Neutrophil (primary cell): ENCODE data around the gene SHC4.
A peak's percentile ranks its signal among the peaks of the same experiment; 100 is the strongest.
"Not testable (repeated sequence)": the region's sequence is repeated elsewhere in the genome, so short reads cannot be mapped to it uniquely, and the experiment has no call there.

Experiments
- H3K27ac ChIP-seq: fragments of 200-600 bp; sonication (generic); 2 replicates; pipeline ENCODE4 v1.5.1; 2016; ENCODE audit warnings: mild to moderate bottlenecking, moderate library complexity
- H3K27me3 ChIP-seq: fragments of 200-600 bp; sonication (generic); 2 replicates; pipeline ENCODE4 v1.6.0; 2016; ENCODE audit warnings: mild to moderate bottlenecking
- H3K36me3 ChIP-seq: fragments of 200-600 bp; sonication (generic); 2 replicates; pipeline ENCODE4 v1.5.1; 2017
- H3K4me1 ChIP-seq, 2 experiments: fragments of 200-600 bp in 1 of 2; sonication (generic) in 1 of 2; 1 replicate in 1 of 2; 2 replicates in 1 of 2; pipeline versions ENCODE4 v1.5.1 to v1.6.1; 2013 to 2016; ENCODE audit warnings: low read depth in 1 of 2, low read length in 1 of 2, mild to moderate bottlenecking in 1 of 2, moderate library complexity in 1 of 2; ENCODE audit not compliant: control insufficient read depth in 1 of 2, insufficient read depth in 1 of 2
- H3K4me3 ChIP-seq, 2 experiments: fragments of 200-600 bp in 1 of 2; sonication (generic) in 1 of 2; 1 replicate in 1 of 2; 2 replicates in 1 of 2; pipeline ENCODE4 v1.5.1; 2013 to 2016; ENCODE audit warnings: low read depth in 1 of 2, low read length in 1 of 2, mild to moderate bottlenecking in 1 of 2, moderate library complexity in 1 of 2
- H3K9me3 ChIP-seq: fragments of 200-600 bp; sonication (generic); 2 replicates; pipeline ENCODE4 v1.5.1; 2016
- TF ChIP-seq, protein P1 (sequence below): fragments of 200-600 bp; sonication (generic); IDR thresholded peaks from 2 replicates; pipeline ENCODE4 v1.5.1; 2016; ENCODE audit warnings: antibody characterized with exemption

SHC4 gene

DNA sequence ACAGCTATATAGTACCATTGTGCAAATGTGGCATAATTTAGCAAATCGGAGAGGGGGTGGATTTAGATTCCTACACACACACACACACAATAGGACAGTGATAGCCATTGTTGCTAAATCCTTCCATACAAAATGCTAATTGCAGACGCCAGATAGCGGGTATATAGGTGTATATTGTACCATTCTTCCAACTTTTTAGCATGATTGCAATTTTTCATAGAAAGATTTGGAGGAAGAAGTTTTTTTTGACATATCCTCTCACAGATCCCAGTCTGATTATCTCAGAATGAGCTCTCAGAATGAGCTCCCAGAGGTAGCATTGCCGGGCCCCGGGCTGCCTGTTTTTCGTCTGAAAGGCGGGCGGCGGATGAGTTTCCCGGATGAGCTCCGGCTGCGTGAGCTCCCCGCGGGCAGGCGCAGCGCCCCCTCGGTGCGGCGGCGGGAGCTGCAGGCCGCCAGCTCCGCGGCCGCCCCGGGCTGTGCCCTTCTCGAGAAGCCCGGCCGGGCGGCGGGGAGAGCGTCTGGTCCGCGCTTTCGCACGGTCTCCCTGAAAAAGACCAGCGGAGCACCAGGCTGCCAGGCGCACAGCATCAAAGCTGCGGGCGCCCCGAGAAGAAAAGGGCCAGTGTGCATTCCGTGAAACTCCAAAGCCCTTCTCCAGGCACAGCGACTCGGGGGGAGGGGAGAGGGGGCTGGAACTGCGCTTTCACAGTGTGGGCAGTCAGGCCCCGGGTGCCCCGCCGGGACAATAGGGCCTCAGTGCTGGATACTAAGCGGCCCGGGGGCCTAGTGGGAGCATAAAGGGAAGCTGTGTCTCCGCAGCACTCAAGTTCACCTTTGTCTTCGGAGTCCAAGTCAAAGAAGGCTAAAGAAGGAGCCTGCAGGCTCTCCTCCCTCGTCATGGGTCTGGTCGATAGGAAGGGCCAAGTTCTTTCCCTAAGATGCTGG is 12.0 kb upstream of the SHC4 start:
- TF ChIP-seq, protein P1, sequence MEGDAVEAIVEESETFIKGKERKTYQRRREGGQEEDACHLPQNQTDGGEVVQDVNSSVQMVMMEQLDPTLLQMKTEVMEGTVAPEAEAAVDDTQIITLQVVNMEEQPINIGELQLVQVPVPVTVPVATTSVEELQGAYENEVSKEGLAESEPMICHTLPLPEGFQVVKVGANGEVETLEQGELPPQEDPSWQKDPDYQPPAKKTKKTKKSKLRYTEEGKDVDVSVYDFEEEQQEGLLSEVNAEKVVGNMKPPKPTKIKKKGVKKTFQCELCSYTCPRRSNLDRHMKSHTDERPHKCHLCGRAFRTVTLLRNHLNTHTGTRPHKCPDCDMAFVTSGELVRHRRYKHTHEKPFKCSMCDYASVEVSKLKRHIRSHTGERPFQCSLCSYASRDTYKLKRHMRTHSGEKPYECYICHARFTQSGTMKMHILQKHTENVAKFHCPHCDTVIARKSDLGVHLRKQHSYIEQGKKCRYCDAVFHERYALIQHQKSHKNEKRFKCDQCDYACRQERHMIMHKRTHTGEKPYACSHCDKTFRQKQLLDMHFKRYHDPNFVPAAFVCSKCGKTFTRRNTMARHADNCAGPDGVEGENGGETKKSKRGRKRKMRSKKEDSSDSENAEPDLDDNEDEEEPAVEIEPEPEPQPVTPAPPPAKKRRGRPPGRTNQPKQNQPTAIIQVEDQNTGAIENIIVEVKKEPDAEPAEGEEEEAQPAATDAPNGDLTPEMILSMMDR, result peak; percentile 74
- no peak overlapping the region for H3K27ac ChIP-seq
- peaks cover 6 to 9% of the 10 kb centered on the region in 2 experiments for H3K4me1 ChIP-seq

DNA sequence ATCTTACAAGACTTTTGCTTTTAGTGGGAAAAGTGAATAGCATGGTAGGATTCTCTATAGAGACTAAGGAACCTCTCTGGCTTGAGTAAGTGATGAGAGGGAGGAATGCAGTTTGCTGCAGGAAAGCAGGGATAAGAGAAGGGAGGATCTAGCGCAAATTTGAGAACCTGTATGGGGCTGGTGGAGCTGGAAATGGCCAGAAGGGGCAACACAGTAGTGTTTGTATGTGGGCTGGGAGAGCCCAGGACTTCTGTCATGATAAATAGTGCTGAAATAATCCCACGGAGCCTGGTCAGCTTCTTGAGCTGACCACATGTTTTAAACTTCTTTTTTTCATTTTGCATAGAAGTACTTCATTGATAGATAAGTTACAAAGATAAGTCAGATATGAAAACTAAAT is 11.2 kb upstream of the SHC4 start:
- Histone ChIP-seq H3K4me1 (peaks cover 6 to 9% of the 10 kb centered on the region in 2 experiments), H3K4me3 (no peak overlapping the region), H3K9me3 (no peaks in the 10 kb centered on the region), H3K27me3 (peaks cover 37% of the 10 kb centered on the region), H3K36me3 (no peaks in the 10 kb centered on the region), H3K27ac (no peak overlapping the region)
- TF ChIP-seq, protein P1, result no peak

More for the DNA sequence above, 12.0 kb upstream of the SHC4 start:
- H3K27me3 ChIP-seq, result peaks cover 39% of the 10 kb centered on the region
- H3K36me3 ChIP-seq, result no peaks in the 10 kb centered on the region
- H3K4me3 ChIP-seq, result peak overlapping the region; percentile 13 to 47
- H3K9me3 ChIP-seq, result no peaks in the 10 kb centered on the region

DNA sequence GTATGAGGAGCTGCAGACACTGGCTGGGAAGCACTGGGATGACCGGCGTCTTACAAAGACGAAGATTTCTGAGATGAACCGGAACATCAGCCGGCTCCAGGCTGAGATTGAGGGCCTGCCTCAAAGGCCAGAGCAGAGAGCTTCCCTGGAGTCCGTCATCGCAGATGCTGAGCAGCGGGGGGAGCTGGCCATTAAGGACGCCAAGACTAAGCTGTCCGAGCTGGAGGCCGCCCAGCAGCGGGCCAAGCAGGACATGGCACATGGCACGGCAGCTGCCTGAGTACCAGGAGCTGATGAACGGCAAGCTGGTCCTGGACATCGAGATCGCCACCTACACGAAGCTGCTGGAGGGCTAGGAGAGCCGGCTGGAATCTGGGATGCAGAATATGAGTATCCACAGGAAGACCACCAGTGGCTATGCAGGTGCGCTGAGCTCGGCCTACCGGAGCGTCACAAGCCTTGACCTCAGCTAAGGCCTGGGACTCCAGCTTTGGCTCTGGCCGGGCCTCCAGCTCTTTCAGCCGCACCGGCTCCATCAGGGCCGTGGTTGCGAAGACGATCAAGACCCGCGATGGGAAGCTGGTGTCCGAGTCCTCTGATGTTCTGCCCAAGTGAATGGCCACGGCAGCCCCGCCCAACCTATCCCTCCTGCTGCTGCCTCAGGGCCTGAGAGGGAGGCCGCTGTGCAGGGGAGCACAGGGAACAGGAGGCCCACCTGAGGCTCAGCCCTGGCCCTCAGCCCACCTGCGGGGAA is 9.2 kb upstream of the SHC4 start:
- Histone ChIP-seq H3K4me1 (peaks cover 6 to 9% of the 10 kb centered on the region in 2 experiments), H3K27me3 (peaks cover 37% of the 10 kb centered on the region), H3K36me3 (no peaks in the 10 kb centered on the region), H3K27ac (no peak overlapping the region), H3K4me3 (no peak overlapping the region), H3K9me3 (no peaks in the 10 kb centered on the region)
- TF ChIP-seq, protein P1, result no peak

DNA sequence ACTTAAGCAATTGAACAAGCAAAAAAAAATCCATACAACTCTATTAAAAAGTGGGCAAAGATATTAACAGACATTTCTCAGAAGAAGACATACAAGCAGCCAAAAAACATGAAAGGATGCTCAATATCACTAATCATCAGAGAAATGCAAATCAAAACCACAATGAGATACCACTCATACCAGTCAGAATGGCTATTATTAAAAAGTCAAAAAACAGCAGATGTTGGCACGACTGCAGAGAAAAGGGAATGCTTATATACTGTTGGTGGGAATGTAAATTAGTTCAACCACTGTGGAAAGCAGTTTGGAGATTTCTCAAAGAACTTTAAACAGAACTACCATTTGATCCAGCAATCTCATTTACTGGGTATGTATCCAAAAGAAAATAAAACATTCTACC is 7.2 kb upstream of the SHC4 start:
- peaks cover 33% of the 10 kb centered on the region for H3K27me3 ChIP-seq
- not testable (repeated sequence) for H3K4me1 ChIP-seq, H3K4me3 ChIP-seq, H3K27ac ChIP-seq, H3K9me3 ChIP-seq, H3K36me3 ChIP-seq

DNA sequence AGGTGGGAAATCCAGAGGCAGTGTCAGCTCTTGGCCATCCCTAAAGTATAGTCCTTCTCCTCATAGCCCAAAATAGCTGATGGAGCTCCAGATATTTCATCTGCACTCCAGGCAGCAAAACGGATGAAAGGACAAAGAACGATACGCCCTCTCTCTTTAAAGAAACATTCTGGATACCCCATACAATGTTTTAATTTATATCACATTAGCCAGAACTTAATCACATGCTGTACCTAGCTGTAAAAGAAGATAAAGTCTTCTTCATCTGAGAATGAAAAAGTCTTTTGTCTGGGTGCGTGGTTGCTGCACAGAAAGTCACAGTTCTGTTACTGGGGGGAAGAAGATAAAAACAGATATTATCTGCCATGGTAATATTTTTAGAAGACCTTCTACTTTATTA is 4.3 kb upstream of the SHC4 start:
- peaks cover 12 to 18% of the 10 kb centered on the region in 2 experiments for H3K4me1 ChIP-seq
- TF ChIP-seq, protein P1, result no peak

DNA sequence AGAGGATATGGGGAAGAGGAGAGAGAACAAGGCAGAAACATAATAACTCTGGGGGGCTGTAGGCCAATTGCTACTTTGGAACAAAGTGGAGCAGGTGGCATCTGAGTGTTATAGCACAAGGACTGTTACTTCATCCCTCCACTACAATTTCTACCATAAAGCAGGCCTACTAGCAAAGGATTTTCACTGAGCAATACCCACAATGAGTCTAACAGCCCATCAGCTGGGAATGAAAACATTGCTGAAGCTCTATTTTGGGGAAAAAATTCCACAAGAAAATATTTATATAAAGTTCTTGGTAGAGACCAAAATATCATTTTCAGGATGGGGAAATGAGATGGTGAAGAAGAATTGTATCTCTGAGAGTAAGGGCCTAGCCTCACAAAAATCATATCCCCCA is 3.6 kb upstream of the SHC4 start:
- Histone ChIP-seq H3K9me3 (no peaks in the 10 kb centered on the region), H3K27me3 (peaks cover 48% of the 10 kb centered on the region), H3K27ac (no peak overlapping the region), H3K4me3 (no peak overlapping the region), H3K4me1 (peaks cover 18 to 25% of the 10 kb centered on the region in 2 experiments), H3K36me3 (no peaks in the 10 kb centered on the region)
- TF ChIP-seq, protein P1, result no peak

More for the DNA sequence above, 4.3 kb upstream of the SHC4 start:
- H3K9me3 ChIP-seq, result no peaks in the 10 kb centered on the region
- H3K27ac ChIP-seq, result no peak overlapping the region
- peaks cover 41% of the 10 kb centered on the region for H3K27me3 ChIP-seq
- H3K4me3 ChIP-seq, result no peak overlapping the region
- no peaks in the 10 kb centered on the region for H3K36me3 ChIP-seq
